ENCODE data around the gene BLTP2.

DNA sequence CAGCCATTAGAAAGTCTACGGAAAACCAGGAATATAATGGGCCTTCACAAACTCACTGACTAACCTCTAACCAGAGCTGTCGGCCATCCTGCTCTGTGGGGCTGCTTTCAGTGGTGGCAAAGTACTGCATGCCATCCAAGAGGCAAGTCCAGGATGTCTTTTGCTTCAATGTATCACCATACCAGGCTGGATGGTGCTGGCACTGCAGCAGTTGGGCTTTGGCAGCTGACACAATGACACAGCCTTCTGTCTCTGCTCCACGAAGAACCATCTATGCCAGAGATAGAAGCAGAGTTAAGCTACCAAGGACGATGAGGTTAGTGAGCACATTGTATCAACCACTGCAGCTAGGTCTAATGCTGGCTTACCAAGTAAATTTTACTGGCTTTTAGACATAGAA, 21.3 kb downstream of the BLTP2 start:
- TF ChIP-seq, protein P1, sequence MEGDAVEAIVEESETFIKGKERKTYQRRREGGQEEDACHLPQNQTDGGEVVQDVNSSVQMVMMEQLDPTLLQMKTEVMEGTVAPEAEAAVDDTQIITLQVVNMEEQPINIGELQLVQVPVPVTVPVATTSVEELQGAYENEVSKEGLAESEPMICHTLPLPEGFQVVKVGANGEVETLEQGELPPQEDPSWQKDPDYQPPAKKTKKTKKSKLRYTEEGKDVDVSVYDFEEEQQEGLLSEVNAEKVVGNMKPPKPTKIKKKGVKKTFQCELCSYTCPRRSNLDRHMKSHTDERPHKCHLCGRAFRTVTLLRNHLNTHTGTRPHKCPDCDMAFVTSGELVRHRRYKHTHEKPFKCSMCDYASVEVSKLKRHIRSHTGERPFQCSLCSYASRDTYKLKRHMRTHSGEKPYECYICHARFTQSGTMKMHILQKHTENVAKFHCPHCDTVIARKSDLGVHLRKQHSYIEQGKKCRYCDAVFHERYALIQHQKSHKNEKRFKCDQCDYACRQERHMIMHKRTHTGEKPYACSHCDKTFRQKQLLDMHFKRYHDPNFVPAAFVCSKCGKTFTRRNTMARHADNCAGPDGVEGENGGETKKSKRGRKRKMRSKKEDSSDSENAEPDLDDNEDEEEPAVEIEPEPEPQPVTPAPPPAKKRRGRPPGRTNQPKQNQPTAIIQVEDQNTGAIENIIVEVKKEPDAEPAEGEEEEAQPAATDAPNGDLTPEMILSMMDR (IDR thresholded peaks at IDR 0.05): no peak
- no peak for TF ChIP-seq POLR2AphosphoS5 (IDR thresholded peaks at IDR 0.05)
